Midbrain (tissue), 1 donor: Measurements from ENCODE around the gene MYO7B.

Experiments used
- DNase-seq: peaks from one replicate; lab custom pipeline; 2025; lab: John Stamatoyannopoulos, UW

Gene MYO7B

GRCh38 chr2:127626175-127626574 lies 90.7 kb downstream of the MYO7B start:
- DNase-seq, result no peak

GRCh38 chr2:127626917-127627739 lies 91.6 kb downstream of the MYO7B start:
- DNase-seq, result no peak

- no peak for DNase-seq
Measured at GRCh38 chr2:127627740-127628571, 92.5 kb downstream of the MYO7B start.

DNA sequence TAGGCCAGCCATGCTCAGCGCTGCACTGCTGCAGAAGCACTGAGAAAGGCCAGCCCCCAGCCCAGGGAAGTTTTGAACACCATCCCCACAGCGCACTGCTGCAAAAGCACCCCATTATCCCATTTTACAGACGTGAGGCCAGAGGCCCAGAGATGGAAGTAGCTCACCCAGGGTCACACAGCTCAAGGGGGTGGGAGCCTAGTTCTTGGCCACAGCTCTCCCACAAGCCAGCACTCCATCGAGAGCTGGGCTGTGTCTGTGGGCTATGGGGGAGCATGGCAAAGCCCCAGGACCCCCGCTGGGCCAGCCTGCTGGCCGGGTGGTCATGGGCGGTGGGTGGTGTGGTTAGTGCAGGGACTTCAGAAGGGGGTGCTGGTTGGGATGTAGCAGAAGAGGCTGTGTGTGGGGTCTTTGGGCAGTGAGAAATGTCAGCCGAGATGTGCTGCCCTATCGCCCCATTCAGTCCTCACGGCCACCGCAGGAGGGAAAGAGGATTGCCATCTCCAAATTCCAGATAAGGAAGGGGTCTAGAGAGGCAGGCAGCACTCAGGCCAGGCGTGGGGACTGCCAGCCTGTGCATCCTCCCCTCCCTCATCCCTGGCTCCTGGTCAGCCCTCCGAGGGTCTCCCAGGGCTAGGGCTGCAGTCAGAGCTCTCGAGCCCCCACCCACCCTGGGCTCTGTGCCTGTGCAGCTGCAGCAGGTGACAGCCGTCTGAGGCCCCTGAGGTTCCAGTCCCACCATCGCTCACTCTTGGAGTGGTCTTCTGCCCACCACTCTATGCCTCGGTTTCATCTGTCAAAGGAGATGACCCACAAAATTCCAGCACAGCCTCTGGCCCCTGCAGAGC lies 93.5 kb downstream of the MYO7B start:
- no peak for DNase-seq

- DNase-seq, result no peak
Measured at GRCh38 chr2:127629637-127630036, 94.2 kb downstream of the MYO7B start.

- no peak for DNase-seq
Measured at GRCh38 chr2:127630096-127630863, 94.8 kb downstream of the MYO7B start.

DNA sequence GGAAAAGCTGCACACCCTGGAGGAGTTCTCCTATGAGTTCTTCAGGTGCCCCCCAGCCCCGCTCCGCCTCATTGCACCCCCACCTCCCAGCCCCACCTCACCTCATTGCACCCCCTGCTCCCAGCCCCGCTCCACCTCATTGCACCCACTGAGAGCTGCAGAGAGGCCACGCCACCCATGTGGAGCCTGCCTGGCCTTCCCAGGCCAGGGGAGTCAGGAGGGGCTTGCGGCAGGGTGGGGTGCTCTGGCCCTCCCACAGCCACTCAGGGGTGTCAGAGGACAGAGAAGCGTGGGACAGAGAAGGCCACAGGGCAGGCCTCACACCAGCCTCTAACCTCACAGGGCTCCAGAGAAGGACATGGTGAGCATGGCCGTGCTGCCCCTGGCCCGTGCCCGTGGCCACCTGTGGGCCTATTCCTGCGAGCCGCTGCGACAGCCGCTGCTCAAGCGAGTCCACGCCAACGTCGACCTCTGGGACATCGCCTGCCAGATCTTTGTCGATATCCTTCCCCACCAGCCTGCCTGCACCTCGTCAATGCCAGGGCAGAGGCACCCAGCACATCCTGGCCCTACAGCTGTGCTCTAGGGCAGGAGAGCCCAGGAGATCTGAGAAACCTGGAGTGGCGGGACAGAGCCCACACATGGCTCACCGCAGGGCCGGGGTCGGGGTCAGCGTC lies 95.5 kb downstream of the MYO7B start:
- DNase-seq, result no peak

DNA sequence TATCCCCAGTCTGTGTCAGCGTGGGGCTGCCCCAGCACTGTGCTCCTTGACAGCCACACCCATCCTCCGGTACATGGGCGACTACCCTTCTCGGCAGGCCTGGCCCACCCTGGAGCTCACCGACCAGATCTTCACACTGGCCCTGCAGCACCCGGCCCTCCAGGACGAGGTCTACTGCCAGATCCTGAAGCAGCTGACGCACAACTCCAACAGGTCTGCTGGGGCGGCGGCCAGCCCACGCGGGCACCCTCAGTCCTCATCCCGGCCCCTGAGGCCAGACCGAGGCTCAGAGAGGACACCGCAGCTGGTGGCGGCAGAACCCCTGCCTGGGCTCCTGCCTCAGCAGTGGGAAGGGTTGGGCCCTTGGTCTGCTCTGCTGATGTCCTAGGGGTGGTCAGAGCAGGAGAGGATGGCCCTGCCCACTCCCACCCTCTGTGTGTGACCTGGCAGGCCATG lies 96.1 kb downstream of the MYO7B start:
- DNase-seq, result no peak

GRCh38 chr2:127631997-127632581 lies 96.6 kb downstream of the MYO7B start:
- no peak for DNase-seq

- no peak for DNase-seq
Measured at GRCh38 chr2:127632592-127633489, 97.4 kb downstream of the MYO7B start.

DNA sequence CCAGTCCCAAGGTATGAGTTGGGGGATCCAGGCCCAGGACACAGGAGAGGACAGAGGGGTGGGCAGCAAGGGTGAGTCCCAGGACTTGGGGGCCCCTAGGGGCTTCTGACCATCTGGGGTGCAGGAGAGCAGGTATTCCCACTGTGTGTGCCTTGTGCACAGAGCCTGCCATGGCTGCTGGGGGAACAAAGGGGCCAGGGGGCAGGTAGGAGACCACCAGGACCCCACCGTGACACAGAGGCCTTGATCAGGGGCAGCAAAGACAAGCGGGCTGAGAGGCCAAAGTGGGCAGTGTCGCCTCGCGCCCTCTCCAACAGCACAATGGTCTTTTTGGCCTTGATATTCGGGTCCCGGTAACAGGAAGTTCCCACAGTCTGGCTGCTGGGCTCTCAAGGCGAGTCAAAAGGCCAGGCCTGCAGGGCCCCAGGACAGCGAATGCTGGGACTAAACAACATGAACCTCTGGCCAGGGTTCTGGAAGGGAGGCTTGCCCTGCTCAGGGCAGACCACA lies 98.1 kb downstream of the MYO7B start:
- no peak for DNase-seq

- DNase-seq, result no peak
Measured at GRCh38 chr2:127634066-127634617, 98.7 kb downstream of the MYO7B start.

DNA sequence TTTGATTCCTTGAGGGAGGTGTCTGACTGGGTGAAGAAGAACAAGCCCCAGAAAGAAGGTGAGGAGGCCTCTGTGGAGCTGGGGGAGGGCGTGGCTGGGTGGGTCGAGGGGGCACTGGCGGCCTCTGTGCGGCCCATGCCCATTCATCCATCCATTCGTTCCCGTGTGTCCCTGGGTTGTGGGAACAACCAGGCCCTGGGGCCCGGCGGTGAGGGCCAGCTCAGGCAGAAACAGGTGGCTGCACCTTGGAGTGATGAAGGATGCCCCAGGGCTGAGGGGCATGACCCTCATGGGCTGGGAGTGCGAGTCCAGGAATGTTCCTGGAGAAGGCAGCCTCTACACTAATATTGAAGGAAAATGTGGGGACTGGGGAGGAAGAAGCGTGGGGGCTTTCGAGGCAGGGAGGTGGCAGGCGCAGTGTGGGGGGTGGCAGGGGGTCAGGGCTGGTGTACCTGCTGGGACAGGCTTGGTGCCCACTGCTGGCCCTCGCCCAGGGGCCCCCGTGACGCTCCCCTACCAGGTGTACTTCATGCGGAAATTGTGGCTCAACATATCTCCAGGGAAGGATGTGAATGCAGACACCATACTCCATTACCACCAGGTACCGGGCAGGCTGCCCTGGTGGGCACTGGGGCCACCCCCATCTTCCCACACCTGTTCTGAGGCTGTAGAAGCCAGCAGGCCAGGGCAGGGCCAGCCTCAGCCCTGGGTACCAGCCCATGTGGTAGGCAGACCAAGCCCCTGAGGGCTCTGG lies 99.3 kb downstream of the MYO7B start:
- DNase-seq, result no peak

DNA sequence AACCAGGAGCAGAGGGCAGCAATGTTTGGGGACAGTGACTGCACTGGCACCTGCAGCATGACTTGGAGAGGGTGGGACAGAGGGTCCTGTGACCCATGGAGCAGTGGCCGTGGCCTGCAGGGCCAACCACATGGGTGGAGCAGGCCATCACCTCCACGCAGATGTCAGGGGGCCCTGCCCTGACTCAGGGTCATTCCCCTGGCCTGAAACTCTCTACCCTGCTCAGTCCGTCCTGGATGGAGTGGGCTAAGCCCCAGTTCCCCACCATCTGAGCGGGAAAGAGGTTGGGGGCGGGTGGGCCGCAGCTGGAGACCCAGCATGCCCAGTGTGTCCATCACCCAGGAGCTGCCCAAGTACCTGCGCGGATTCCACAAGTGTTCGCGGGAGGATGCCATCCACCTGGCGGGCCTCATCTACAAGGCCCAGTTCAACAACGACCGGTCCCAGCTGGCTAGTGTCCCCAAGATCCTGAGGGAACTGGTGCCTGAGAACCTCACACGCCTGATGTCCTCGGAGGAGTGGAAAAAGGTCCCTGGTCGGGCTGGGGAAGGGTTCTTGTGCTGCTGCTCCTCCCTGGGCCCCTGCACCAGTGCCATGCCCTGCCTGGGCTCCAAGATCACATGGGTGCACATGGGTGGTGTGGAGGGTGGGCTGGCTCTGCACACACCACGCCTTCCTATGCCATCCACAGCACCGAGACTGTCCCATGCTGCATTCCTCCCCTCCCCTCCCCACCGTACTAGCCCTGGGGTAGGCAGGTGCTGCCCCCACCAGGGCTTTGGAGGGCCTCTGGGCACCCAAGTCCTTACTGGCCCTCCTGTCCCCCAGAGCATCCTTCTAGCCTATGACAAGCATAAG lies 100.1 kb downstream of the MYO7B start:
- DNase-seq, result no peak

GRCh38 chr2:127636248-127637235 lies 101.1 kb downstream of the MYO7B start:
- DNase-seq, result no peak

GRCh38 chr2:127637236-127637630 lies 101.8 kb downstream of the MYO7B start:
- no peak for DNase-seq
